Epithelial cell of proximal tubule (primary cell): ENCODE results near the gene LRRC63. TPM values are rescaled to one million over a fixed set of nuclear protein-coding genes. Genes with fewer than 3 reads are reported as not detected.

Source experiments
- DNase-seq: peaks from one replicate; pipeline ENCODE4 v3.0.0-alpha.2; 2011; ENCODE audit warnings: low read depth
- H3K4me3 ChIP-seq: 2 replicates; pipeline ENCODE4 v1.5.1; 2011; ENCODE audit warnings: low read depth, mild to moderate bottlenecking, low read length
- total RNA-seq: library from RNA; depleted of rRNA; stranded (reverse); fragments of >200 nt; gene quantifications from 2 replicates; pipeline ENCODE4 v1.2.3, GENCODE V29; 2015
- TF ChIP-seq, protein P1 (sequence below): conservative IDR thresholded peaks from 2 replicates; pipeline ENCODE4 v1.5.1; 2012; ENCODE audit warnings: low read depth, mild to moderate bottlenecking, low read length

Gene LRRC63
- total RNA-seq, 1 donor from 2014 or later, result not detected

DNA sequence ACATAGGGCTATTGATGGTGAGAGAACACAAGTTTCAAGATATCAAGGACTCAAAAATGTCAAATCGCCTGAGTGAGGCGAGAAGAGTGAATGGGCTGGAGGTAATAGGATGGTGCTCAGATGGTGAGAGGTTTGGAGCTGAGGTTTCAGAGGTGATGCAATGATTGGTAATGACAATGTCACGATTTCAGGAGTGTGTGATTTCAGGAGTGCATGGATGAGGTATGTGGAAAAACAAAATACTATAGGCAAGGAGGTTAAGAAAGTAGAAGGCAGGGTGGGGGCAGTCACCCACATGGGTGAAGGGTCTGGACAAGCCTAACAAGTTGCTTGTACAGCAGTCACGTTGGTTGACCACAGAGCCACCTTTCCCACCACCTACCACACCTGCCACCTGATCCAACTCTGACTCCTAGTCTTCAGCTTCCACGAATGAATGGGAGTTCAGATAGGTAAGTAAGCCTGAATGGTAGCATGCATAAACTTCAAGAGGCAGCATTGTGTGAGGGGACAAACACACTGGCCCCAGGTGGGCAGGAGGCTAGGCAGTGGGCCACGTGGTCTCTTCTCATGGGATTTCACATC is 103.9 kb downstream of the LRRC63 start:
- DNase-seq, result no peak
- TF ChIP-seq, protein P1, sequence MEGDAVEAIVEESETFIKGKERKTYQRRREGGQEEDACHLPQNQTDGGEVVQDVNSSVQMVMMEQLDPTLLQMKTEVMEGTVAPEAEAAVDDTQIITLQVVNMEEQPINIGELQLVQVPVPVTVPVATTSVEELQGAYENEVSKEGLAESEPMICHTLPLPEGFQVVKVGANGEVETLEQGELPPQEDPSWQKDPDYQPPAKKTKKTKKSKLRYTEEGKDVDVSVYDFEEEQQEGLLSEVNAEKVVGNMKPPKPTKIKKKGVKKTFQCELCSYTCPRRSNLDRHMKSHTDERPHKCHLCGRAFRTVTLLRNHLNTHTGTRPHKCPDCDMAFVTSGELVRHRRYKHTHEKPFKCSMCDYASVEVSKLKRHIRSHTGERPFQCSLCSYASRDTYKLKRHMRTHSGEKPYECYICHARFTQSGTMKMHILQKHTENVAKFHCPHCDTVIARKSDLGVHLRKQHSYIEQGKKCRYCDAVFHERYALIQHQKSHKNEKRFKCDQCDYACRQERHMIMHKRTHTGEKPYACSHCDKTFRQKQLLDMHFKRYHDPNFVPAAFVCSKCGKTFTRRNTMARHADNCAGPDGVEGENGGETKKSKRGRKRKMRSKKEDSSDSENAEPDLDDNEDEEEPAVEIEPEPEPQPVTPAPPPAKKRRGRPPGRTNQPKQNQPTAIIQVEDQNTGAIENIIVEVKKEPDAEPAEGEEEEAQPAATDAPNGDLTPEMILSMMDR, result no peak
- H3K4me3 ChIP-seq, result no peak overlapping the region

DNA sequence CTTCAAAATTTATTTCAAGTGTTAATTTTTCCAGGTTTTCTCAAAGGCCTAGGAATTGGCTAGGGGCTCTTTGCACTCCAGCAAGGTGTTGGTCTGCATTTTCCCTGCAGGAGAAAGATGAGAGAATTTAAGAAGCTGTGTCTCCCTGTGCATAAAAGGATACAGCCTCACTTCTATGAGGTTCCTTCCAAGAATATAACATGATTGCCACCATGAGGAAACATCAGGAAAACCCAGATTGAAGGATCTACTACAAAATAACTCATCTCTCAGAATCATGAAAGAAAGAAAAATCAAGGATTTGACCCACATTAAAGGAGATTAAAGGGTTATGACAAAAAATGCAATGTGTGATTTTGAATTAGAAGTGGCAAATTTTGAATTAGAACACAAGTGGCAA is 105.4 kb downstream of the LRRC63 start:
- H3K4me3 ChIP-seq, result no peak overlapping the region
- no peak for DNase-seq
- TF ChIP-seq, protein P1, result peak; percentile 27

DNA sequence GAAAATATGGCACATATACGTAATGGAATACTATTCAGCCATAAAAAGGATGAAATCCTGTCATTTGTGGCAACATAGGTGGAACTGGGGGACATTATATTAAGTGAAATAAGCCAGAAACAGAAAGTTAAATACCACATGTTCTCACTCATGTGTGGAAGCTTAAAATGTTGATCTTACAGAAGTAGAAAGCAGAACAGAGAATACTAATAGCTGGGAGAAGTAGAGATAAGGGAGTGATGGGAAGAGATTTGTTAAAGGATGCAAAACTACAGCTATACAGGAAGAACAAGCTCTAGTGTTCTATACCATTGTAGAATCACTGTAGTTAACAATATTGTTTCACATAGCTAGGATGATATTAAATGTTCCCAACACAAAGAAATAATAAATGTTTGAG is 107.3 kb downstream of the LRRC63 start:
- H3K4me3 ChIP-seq, result no peak overlapping the region
- TF ChIP-seq, protein P1, result no peak
- no peak for DNase-seq

DNA sequence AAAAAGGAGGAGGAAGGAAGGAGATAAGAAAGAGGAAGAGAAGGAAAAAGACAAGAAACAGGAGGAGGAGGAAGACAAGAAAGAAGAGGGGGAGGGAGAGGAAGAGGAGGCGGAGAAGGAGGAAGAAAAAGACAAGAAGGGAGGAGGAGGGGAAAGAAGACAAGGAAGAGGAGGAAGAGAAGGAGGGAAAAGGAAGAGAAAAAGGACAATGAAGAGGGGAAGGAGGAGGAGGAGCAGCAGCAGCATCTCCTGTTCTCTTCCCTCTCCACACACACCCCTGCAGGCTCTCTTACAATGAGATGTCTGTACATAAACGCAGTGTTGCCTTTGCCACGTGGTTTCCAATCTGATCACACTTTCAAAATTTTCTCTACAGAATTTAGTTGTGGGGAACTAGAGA is 108.7 kb downstream of the LRRC63 start:
- H3K4me3 ChIP-seq, result no peak overlapping the region
- TF ChIP-seq, protein P1, result no peak
- DNase-seq, result no peak

DNA sequence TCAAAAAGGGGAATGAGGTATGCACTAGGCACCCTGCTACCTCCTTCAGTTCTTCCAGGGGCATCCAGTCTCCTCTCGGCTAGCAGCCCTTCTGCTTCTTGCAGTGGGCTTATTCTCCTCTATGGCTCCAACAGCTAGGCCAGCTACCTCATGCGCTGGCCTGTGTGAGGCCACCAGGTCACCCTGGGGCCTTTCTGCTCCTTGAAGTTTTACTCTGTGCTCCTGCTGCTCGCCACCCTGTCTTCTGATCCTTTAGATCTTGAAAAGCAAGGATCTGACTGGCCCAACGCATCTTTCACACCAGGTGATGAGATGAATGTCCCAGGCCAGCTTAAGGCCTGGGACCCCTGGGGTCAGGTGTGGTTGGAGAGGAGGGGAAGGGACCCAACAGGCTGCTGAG is 109.1 kb downstream of the LRRC63 start:
- TF ChIP-seq, protein P1, result no peak

DNA sequence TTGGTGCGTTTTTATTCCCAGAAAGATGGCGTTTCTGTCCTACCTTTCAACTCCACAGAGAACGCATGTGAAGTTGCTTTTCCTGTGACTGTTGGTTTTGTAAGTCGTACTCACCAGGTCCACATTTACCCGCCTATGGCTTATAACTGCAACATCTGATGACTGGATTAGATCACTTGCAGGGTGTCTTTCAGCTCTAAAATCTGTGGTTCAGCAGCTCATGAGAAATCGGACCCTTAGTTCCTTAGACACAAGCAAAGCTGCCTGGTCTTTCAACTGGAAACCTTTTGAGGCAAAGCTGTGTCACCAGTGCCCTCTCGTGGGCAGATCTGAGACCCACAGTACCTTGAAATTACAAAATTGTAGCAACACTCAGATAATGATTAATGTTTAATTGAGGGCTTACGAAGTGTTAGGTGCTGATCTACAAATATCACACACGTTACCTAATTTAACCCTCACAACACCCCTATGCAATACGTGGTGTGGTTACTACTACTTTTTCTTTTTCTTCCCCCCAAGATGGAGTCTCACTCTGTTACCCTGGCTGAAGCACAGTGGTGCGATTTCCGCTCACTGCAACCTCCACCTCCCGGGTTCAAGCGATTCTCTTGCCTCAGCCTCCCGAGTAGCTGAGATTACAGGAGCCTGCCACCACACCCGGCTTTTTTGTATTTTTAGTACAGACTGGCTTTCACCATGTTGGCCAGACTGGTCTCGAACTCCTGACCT is 109.9 kb downstream of the LRRC63 start:
- DNase-seq, result no peak
- TF ChIP-seq, protein P1, result peak; percentile 90

More for the DNA sequence above, 109.1 kb downstream of the LRRC63 start:
- H3K4me3 ChIP-seq, result no peak overlapping the region
- no peak for DNase-seq

DNA sequence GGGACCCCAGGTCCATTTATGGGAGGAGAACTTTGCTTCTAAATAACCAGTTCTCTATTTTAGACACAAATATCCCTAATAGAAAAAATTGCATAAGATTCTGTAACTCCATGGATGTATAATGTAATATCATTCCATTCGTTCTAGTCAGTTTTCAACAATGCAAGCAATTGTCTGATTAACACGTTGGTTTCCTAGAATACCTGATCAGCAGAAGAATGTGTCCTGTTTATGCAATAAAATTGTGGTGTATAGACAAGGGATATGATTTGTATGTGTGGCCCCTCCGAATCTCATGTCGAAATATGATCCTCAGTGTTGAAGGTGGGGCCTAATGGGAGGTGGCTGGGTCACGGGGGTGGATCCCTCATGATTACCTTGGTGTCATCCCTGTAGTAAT is 113.2 kb downstream of the LRRC63 start:
- H3K4me3 ChIP-seq, result no peak overlapping the region
- DNase-seq, result no peak
- TF ChIP-seq, protein P1, result no peak

More for the DNA sequence above, 109.9 kb downstream of the LRRC63 start:
- no peak overlapping the region for H3K4me3 ChIP-seq
